SK-N-MC (cell line): Measurements from ENCODE around the gene SLC6A6.

Source experiments
- EZH2 ChIP-seq: fragments of 200-600 bp; sonication (generic); IDR thresholded peaks from one replicate; pipeline ENCODE4 v1.6.1; 2017; ENCODE audit warnings: antibody characterized with exemption
- POLR2AphosphoS5 ChIP-seq: IDR thresholded peaks from 2 replicates; pipeline ENCODE4 v1.6.1; 2012; ENCODE audit warnings: mild to moderate bottlenecking, low read depth, low read length, borderline replicate concordance

- TF ChIP-seq EZH2 = no peak
- TF ChIP-seq POLR2AphosphoS5 = no peak
Observed at GRCh38 chr3:14531856-14532395, 129.5 kb downstream of the SLC6A6 start.
